ENCODE results near the gene SPAM1. TPM values are rescaled to one million over a fixed set of nuclear protein-coding genes. Genes with fewer than 3 reads are reported as not detected.

Gene SPAM1
- total RNA-seq, 4 donors from 2014 or later: not detected

- Histone ChIP-seq H3K27me3 (no peaks in the 10 kb centered on the region), H3K4me1 (no peaks in the 10 kb centered on the region), H3K27ac (no peak overlapping the region), H3K36me3 (no peaks in the 10 kb centered on the region), H3K4me3 (no peak overlapping the region), H3K9me3 (no peaks in the 10 kb centered on the region)
- intact Hi-C loops (cut with DNase I; ENCODE audit: low total_unique reads): no loop called here
- TF ChIP-seq CTCF (IDR thresholded peaks at IDR 0.05) (no peak), POLR2A (IDR thresholded peaks at IDR 0.05) (no peak)
- DNase-seq: no peak
Observed at GRCh38 chr7:123948136-123948535, 23.1 kb downstream of the SPAM1 start.

GRCh38 chr7:123958186-123958703 is 33.2 kb downstream of the SPAM1 start:
- Histone ChIP-seq H3K27me3 (no peaks in the 10 kb centered on the region), H3K9me3 (no peaks in the 10 kb centered on the region), H3K36me3 (no peaks in the 10 kb centered on the region), H3K27ac (no peak overlapping the region), H3K4me1 (no peaks in the 10 kb centered on the region), H3K4me3 (no peak overlapping the region)
- intact Hi-C loops (cut with DNase I; ENCODE audit: low total_unique reads): no loop called here
- no peak for DNase-seq
- no peak for TF ChIP-seq CTCF (IDR thresholded peaks at IDR 0.05)
- no peak for TF ChIP-seq POLR2A (IDR thresholded peaks at IDR 0.05)

GRCh38 chr7:123961771-123962170 is 36.7 kb downstream of the SPAM1 start:
- H3K27ac ChIP-seq: no peak overlapping the region
- H3K4me3 ChIP-seq: no peak overlapping the region
- no peaks in the 10 kb centered on the region for H3K36me3 ChIP-seq
- no peak for DNase-seq
- no peaks in the 10 kb centered on the region for H3K27me3 ChIP-seq
- intact Hi-C loops (cut with DNase I; ENCODE audit: low total_unique reads): no loop called here
- H3K4me1 ChIP-seq: no peaks in the 10 kb centered on the region
- TF ChIP-seq CTCF (IDR thresholded peaks at IDR 0.05): no peak
- no peak for TF ChIP-seq POLR2A (IDR thresholded peaks at IDR 0.05)
- no peaks in the 10 kb centered on the region for H3K9me3 ChIP-seq

- TF ChIP-seq POLR2A (IDR thresholded peaks at IDR 0.05) (no peak), CTCF (IDR thresholded peaks at IDR 0.05) (no peak)
- H3K4me3 ChIP-seq: no peak overlapping the region
- no peak overlapping the region for H3K27ac ChIP-seq
- intact Hi-C loops (cut with DNase I; ENCODE audit: low total_unique reads): no loop called here
- DNase-seq: no peak
- no peaks in the 10 kb centered on the region for H3K4me1 ChIP-seq
- no peaks in the 10 kb centered on the region for H3K9me3 ChIP-seq
- H3K36me3 ChIP-seq: no peaks in the 10 kb centered on the region
- no peaks in the 10 kb centered on the region for H3K27me3 ChIP-seq
Observed at GRCh38 chr7:123966936-123967335, 41.9 kb downstream of the SPAM1 start.

- intact Hi-C loops (cut with DNase I; ENCODE audit: low total_unique reads): no loop called here
- no peak overlapping the region for H3K4me3 ChIP-seq
- H3K4me1 ChIP-seq: no peaks in the 10 kb centered on the region
- no peak for DNase-seq
- H3K36me3 ChIP-seq: no peaks in the 10 kb centered on the region
- TF ChIP-seq POLR2A (IDR thresholded peaks at IDR 0.05) (no peak), CTCF (IDR thresholded peaks at IDR 0.05) (no peak)
- H3K27me3 ChIP-seq: no peaks in the 10 kb centered on the region
- no peaks in the 10 kb centered on the region for H3K9me3 ChIP-seq
- H3K27ac ChIP-seq: no peak overlapping the region
Observed at GRCh38 chr7:123972045-123972444, 47.0 kb downstream of the SPAM1 start.

Data from uterus (tissue), 4 donors.